Measurements from ENCODE around the gene LRRC8C.

LRRC8C gene

GRCh38 chr1:89600451-89601224 is 32.3 kb upstream of the LRRC8C start:
- no peak for DNase-seq (ENCODE audit: low spot score)
- TF ChIP-seq CTCF (IDR thresholded peaks at IDR 0.05; ENCODE audit: extremely low read depth, insufficient read depth, missing control alignments) = peak; percentile 20
- in situ Hi-C loops (cut with MboI; ENCODE audit: low pct_unique_long_range_greater_than_20kb, low sequenced_read_pairs, unreplicated experiment) = no loop called here

- TF ChIP-seq CTCF (IDR thresholded peaks at IDR 0.05; ENCODE audit: extremely low read depth, insufficient read depth, missing control alignments) = no peak
- no peak for DNase-seq (ENCODE audit: low spot score)
- in situ Hi-C loops (cut with MboI; ENCODE audit: low pct_unique_long_range_greater_than_20kb, low sequenced_read_pairs, unreplicated experiment) = no loop called here
Observed at GRCh38 chr1:89602871-89603404, 30.0 kb upstream of the LRRC8C start.

- in situ Hi-C loops (cut with MboI; ENCODE audit: low pct_unique_long_range_greater_than_20kb, low sequenced_read_pairs, unreplicated experiment) = no loop called here
- DNase-seq (ENCODE audit: low spot score) = no peak
- TF ChIP-seq CTCF (IDR thresholded peaks at IDR 0.05; ENCODE audit: extremely low read depth, insufficient read depth, missing control alignments) = no peak
Observed at GRCh38 chr1:89603651-89604413, 29.1 kb upstream of the LRRC8C start.

- no peak for TF ChIP-seq CTCF (IDR thresholded peaks at IDR 0.05; ENCODE audit: extremely low read depth, insufficient read depth, missing control alignments)
- DNase-seq (ENCODE audit: low spot score) = no peak
- in situ Hi-C loops (cut with MboI; ENCODE audit: low pct_unique_long_range_greater_than_20kb, low sequenced_read_pairs, unreplicated experiment) = no loop called here
Observed at GRCh38 chr1:89604414-89604735, 28.5 kb upstream of the LRRC8C start.

GRCh38 chr1:89605692-89606091 is 27.2 kb upstream of the LRRC8C start:
- TF ChIP-seq CTCF (IDR thresholded peaks at IDR 0.05; ENCODE audit: extremely low read depth, insufficient read depth, missing control alignments) = no peak
- in situ Hi-C loops (cut with MboI; ENCODE audit: low pct_unique_long_range_greater_than_20kb, low sequenced_read_pairs, unreplicated experiment) = no loop called here
- no peak for DNase-seq (ENCODE audit: low spot score)

GRCh38 chr1:89606227-89606980 is 26.5 kb upstream of the LRRC8C start:
- TF ChIP-seq CTCF (IDR thresholded peaks at IDR 0.05; ENCODE audit: extremely low read depth, insufficient read depth, missing control alignments) = no peak
- no peak for DNase-seq (ENCODE audit: low spot score)
- in situ Hi-C loops (cut with MboI; ENCODE audit: low pct_unique_long_range_greater_than_20kb, low sequenced_read_pairs, unreplicated experiment) = no loop called here
